Measurements from ENCODE around the gene SMPD4.
"Not testable (repeated sequence)": the region's sequence is repeated elsewhere in the genome, so short reads cannot be mapped to it uniquely, and the experiment has no call there.

SMPD4 gene

GRCh38 chr2:130127726-130128125 is 53.7 kb downstream of the SMPD4 start:
- H3K4me1 ChIP-seq (ENCODE audit: insufficient read depth, low read length); H3K9ac ChIP-seq (ENCODE audit: low read depth, low read length); H3K9me3 ChIP-seq (ENCODE audit: insufficient read depth, low read depth, low read length); H3K36me3 ChIP-seq (ENCODE audit: insufficient read depth, low read depth, low read length); H3K4me3 ChIP-seq (ENCODE audit: low read length); H3K27me3 ChIP-seq (ENCODE audit: insufficient read depth, low read length); H3K27ac ChIP-seq (ENCODE audit: low read length): not testable (repeated sequence)

GRCh38 chr2:130120924-130121323 is 60.5 kb downstream of the SMPD4 start:
- H3K27ac ChIP-seq (ENCODE audit: low read length); H3K27me3 ChIP-seq (ENCODE audit: insufficient read depth, low read length); H3K36me3 ChIP-seq (ENCODE audit: insufficient read depth, low read depth, low read length); H3K4me3 ChIP-seq (ENCODE audit: low read length); H3K4me1 ChIP-seq (ENCODE audit: insufficient read depth, low read length); H3K9me3 ChIP-seq (ENCODE audit: insufficient read depth, low read depth, low read length); H3K9ac ChIP-seq (ENCODE audit: low read depth, low read length): not testable (repeated sequence)

- H3K9me3 ChIP-seq (ENCODE audit: insufficient read depth, low read depth, low read length); H3K4me3 ChIP-seq (ENCODE audit: low read length); H3K27me3 ChIP-seq (ENCODE audit: insufficient read depth, low read length); H3K4me1 ChIP-seq (ENCODE audit: insufficient read depth, low read length); H3K27ac ChIP-seq (ENCODE audit: low read length); H3K9ac ChIP-seq (ENCODE audit: low read depth, low read length); H3K36me3 ChIP-seq (ENCODE audit: insufficient read depth, low read depth, low read length): not testable (repeated sequence)
Measured at GRCh38 chr2:130102597-130103363, 78.6 kb downstream of the SMPD4 start.

Data from iPS-20b (cell line).